Skeletal muscle tissue (tissue), 4 donors: Measurements from ENCODE around the gene STOML3. TPM values are rescaled to one million over a fixed set of nuclear protein-coding genes. Genes with fewer than 3 reads are reported as not detected.
"Not testable (repeated sequence)": the region's sequence is repeated elsewhere in the genome, so short reads cannot be mapped to it uniquely, and the experiment has no call there.

Experiments used
- H3K27ac ChIP-seq: one replicate; pipeline ENCODE4 v1.7.0; 2013; ENCODE audit warnings: mild to moderate bottlenecking, low read depth, low read length, inconsistent platforms
- H3K27me3 ChIP-seq, 3 donors: one replicate each; pipeline ENCODE4 v1.7.0; 2013; ENCODE audit warnings: low read length in 3 of 3; ENCODE audit not compliant: control insufficient read depth in 3 of 3, insufficient read depth in 3 of 3
- H3K36me3 ChIP-seq, 3 donors: one replicate each; pipeline ENCODE4 v1.7.0; 2013; ENCODE audit warnings: low read length in 3 of 3; ENCODE audit not compliant: control insufficient read depth in 3 of 3, insufficient read depth in 3 of 3
- H3K4me1 ChIP-seq, 3 donors: one replicate each; pipeline ENCODE4 v1.7.0; 2013; ENCODE audit warnings: low read length in 3 of 3, mild to moderate bottlenecking in 3 of 3; ENCODE audit not compliant: control insufficient read depth in 3 of 3, insufficient read depth in 3 of 3
- H3K4me3 ChIP-seq, 3 donors: one replicate each; pipeline ENCODE4 v1.7.0; 2013; ENCODE audit warnings: low read length in 3 of 3
- H3K9ac ChIP-seq, 3 donors: one replicate each; pipeline ENCODE4 v1.7.0; 2013; ENCODE audit warnings: low read length in 3 of 3, mild to moderate bottlenecking in 3 of 3, moderate library complexity in 2 of 3, low read depth in 1 of 3
- H3K9me3 ChIP-seq, 3 donors: one replicate each; pipeline ENCODE4 v1.7.0; 2013; ENCODE audit warnings: low read length in 3 of 3; ENCODE audit not compliant: control insufficient read depth in 3 of 3
- total RNA-seq: library from RNA; depleted of rRNA; stranded (reverse); fragments of >200 nt; gene quantifications from one replicate; pipeline ENCODE4 v1.2.3, GENCODE V29; 2014
- donor health status: Osteomylitis.

STOML3 gene
- total RNA-seq, 1 donor from 2014 or later: under 0.01 TPM

DNA sequence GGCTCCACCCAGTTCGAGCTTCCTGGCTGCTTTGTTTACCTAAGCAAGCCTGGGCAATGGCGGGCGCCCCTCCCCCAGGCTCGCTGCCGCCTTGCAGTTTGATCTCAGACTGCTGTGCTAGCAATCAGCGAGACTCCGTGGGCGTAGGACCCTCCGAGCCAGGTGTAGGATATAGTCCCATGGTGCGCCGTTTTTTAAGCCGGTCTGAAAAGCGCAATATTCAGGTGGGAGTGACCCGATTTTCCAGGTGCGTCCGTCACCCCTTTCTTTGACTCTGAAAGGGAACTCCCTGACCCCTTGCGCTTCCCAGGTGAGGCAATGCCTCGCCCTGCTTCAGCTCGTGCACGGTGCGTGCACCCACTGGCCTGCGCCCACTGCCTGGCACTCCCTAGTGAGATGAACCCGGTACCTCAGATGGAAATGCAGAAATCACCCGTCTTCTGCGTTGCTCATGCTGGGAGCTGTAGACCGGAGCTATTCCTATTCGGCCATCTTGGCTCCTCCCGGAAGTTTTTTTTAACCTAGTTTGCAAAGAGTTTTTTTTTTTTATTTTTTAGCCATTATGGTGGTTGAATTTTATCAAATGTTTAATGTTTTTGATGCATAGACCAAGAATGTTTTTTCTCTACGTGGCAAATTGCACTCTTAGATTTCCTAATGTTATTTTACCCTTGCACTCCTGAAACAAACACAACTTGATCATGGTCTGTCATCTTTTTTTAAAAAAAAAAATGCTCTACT, 15.9 kb upstream of the STOML3 start:
- H3K9ac ChIP-seq: not testable (repeated sequence)
- peaks cover 9 to 29% (median 20%) of the 10 kb centered on the region in 3 donors for H3K36me3 ChIP-seq

DNA sequence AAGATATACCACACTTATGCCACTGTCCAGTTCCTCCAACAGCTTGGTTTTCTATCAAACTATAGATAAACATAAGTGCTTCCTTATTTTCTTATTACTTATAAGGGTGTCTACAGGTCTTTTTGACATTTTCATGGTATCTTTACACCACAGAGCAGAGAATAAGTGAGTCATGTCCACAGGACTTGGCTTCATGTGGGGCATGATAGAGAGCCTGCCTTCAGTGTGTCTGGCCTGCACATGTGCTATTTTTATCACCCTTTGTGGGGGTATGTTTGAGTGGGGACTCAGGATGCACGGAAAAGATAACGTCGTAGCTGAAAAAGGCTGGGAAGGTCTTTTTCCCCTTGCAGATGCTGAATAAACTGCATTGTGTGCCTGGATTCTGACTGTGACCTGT, 8.1 kb upstream of the STOML3 start:
- H3K27me3 ChIP-seq: no peaks in the 10 kb centered on the region
- H3K36me3 ChIP-seq: no peaks in the 10 kb centered on the region
- no peak overlapping the region for H3K27ac ChIP-seq
- no peaks in the 10 kb centered on the region for H3K9me3 ChIP-seq
- no peak overlapping the region for H3K9ac ChIP-seq
- no peak overlapping the region for H3K4me3 ChIP-seq
- H3K4me1 ChIP-seq: no peaks in the 10 kb centered on the region

More for the DNA sequence above, 15.9 kb upstream of the STOML3 start:
- H3K4me1 ChIP-seq, H3K4me3 ChIP-seq, H3K27ac ChIP-seq, H3K27me3 ChIP-seq, H3K9me3 ChIP-seq: not testable (repeated sequence)

GRCh38 chr13:38993381-38993780, 2.8 kb upstream of the STOML3 start:
- H3K4me1 ChIP-seq: no peaks in the 10 kb centered on the region

DNA sequence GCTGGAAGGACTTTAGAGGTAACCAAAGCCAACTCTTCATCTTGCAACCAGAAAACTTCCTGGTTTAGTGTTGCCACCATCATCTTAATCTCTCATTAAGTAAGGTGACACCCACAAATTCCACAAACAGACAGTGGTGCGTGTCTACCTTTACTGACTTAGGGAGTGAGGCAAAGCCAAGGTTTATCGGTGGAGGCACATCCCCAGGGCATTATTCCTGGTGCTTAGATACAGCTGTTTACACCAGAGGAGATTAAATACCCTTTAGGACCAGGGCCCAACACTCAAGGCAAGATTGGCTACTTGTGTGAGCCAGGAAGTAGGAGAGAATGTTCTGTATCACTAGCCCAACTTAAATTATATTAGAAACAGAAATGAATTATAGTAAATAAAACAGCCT, 9.5 kb downstream of the STOML3 start:
- Histone ChIP-seq H3K27me3 (no peaks in the 10 kb centered on the region), H3K9me3 (peaks cover 0 to 7% (median 3%) of the 10 kb centered on the region in 3 donors), H3K36me3 (no peaks in the 10 kb centered on the region), H3K27ac (no peak overlapping the region), H3K9ac (no peak overlapping the region), H3K4me3 (no peak overlapping the region), H3K4me1 (peaks cover 0 to 5% (median 0%) of the 10 kb centered on the region in 3 donors)

More at GRCh38 chr13:38993381-38993780, 2.8 kb upstream of the STOML3 start:
- Histone ChIP-seq H3K9ac (no peak overlapping the region), H3K27ac (no peak overlapping the region), H3K9me3 (no peaks in the 10 kb centered on the region), H3K27me3 (no peaks in the 10 kb centered on the region), H3K36me3 (no peaks in the 10 kb centered on the region), H3K4me3 (no peak overlapping the region)

- H3K27ac ChIP-seq: no peak overlapping the region
These were observed 9.9 kb downstream of the STOML3 start for GRCh38 chr13:38980750-38981078.

DNA sequence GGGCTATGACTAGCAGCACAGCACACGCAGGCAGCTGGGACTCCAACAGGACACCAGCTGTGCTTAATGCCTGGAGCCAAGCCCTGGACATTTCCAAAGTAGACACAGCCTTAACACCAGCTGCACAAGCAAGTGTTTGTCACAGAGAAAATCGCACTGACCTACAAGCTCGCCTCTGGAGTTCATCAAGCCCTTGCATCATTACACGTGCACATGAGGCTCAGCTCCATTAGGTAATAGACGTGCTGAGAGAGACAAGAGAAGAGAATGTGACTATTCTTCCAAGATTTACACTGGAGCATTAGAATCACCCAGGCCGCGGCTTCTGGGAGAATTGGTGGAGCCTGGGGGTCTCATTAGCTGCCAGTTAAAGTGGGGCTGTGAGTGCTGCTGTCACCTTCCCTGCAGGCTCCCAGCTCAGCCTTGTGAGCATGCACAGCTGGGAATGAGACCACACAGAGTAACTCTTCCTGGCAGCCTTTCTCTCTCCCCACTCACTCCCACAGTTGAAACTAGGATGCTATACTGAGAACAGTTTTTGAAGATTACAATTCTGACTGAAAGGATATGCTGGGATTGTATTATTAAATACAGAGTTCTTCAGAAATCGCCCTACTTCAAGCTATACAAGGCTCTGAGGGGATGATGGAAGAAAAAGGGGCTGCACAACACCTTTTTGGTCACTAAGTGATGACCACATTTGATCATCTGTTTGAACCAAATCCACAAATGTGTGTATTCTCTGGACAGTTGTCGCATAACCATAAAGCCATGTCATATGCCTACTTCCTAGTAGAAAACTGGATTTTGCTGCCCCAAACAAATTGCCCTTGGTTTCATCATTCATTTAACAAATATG, 10.5 kb downstream of the STOML3 start:
- no peaks in the 10 kb centered on the region for H3K27me3 ChIP-seq
- H3K9me3 ChIP-seq: peaks cover 0 to 7% (median 3%) of the 10 kb centered on the region in 3 donors
- H3K4me1 ChIP-seq: peaks cover 0 to 5% (median 0%) of the 10 kb centered on the region in 3 donors
- H3K4me3 ChIP-seq: no peak overlapping the region
- H3K27ac ChIP-seq: no peak overlapping the region
- H3K9ac ChIP-seq: no peak overlapping the region
- H3K36me3 ChIP-seq: no peaks in the 10 kb centered on the region

More at GRCh38 chr13:38980750-38981078, 9.9 kb downstream of the STOML3 start:
- peaks cover 0 to 5% (median 0%) of the 10 kb centered on the region in 3 donors for H3K4me1 ChIP-seq
- H3K27me3 ChIP-seq: no peaks in the 10 kb centered on the region
- no peak overlapping the region for H3K9ac ChIP-seq
- H3K4me3 ChIP-seq: no peak overlapping the region
- no peaks in the 10 kb centered on the region for H3K36me3 ChIP-seq
- H3K9me3 ChIP-seq: peaks cover 0 to 7% (median 3%) of the 10 kb centered on the region in 3 donors

- Histone ChIP-seq H3K27ac (no peak overlapping the region), H3K36me3 (no peaks in the 10 kb centered on the region), H3K4me3 (no peak overlapping the region), H3K9ac (no peak overlapping the region), H3K4me1 (no peaks in the 10 kb centered on the region), H3K27me3 (no peaks in the 10 kb centered on the region), H3K9me3 (no peaks in the 10 kb centered on the region)
These were observed 20.1 kb downstream of the STOML3 start for GRCh38 chr13:38970380-38971051.

DNA sequence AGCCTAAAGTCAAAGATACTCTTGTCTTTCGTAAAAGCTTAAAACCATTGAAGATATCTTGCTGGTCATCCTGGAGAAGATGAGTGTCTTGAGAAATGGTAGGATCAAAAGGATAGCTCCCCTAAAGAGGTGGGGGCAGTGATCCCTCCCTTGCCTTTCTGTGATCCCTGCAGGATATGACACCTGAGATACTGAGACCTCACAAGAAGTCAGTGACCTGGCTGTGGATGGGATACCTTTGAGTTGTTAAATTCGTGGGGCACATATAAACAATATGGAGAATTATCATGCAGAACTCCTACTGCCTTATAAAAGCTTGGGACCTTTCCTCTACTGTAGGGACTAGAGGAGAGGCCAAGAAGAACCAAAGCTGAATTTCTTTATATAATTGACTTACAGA, 21.4 kb downstream of the STOML3 start:
- no peak overlapping the region for H3K27ac ChIP-seq
- H3K4me3 ChIP-seq: no peak overlapping the region
- no peaks in the 10 kb centered on the region for H3K4me1 ChIP-seq
- no peaks in the 10 kb centered on the region for H3K27me3 ChIP-seq
- no peak overlapping the region for H3K9ac ChIP-seq
- H3K9me3 ChIP-seq: no peaks in the 10 kb centered on the region
- H3K36me3 ChIP-seq: no peaks in the 10 kb centered on the region

- no peaks in the 10 kb centered on the region for H3K36me3 ChIP-seq
- H3K4me1 ChIP-seq: no peaks in the 10 kb centered on the region
- no peaks in the 10 kb centered on the region for H3K27me3 ChIP-seq
- no peak overlapping the region for H3K4me3 ChIP-seq
- no peak overlapping the region for H3K27ac ChIP-seq
- H3K9ac ChIP-seq: no peak overlapping the region
- H3K9me3 ChIP-seq: no peaks in the 10 kb centered on the region
These were observed 23.2 kb downstream of the STOML3 start for GRCh38 chr13:38967446-38967845.

GRCh38 chr13:38965281-38965680, 25.4 kb downstream of the STOML3 start:
- H3K27me3 ChIP-seq: no peaks in the 10 kb centered on the region
- H3K9ac ChIP-seq: no peak overlapping the region
- no peaks in the 10 kb centered on the region for H3K4me1 ChIP-seq

More at GRCh38 chr13:38965281-38965680, 25.4 kb downstream of the STOML3 start:
- Histone ChIP-seq H3K9me3 (no peaks in the 10 kb centered on the region), H3K36me3 (no peaks in the 10 kb centered on the region), H3K27ac (no peak overlapping the region), H3K4me3 (no peak overlapping the region)
